ENCODE results near the gene SPOCK2. TPM values are rescaled to one million over a fixed set of nuclear protein-coding genes. Genes with fewer than 3 reads are reported as not detected.
A peak's percentile ranks its signal among the peaks of the same experiment; 100 is the strongest.

The SPOCK2 gene
- total RNA-seq, 1 donor from 2014 or later = 187 TPM

GRCh38 chr10:72049472-72049871, 38.9 kb downstream of the SPOCK2 start:
- no peak for ATAC-seq
- Histone ChIP-seq H3K4me1 (peaks cover 2% of the 10 kb centered on the region), H3K27me3 (no peaks in the 10 kb centered on the region), H3K36me3 (no peaks in the 10 kb centered on the region), H3K4me3 (no peak overlapping the region), H3K27ac (no peak overlapping the region), H3K9me3 (no peaks in the 10 kb centered on the region)
- intact Hi-C loops (cut with DNase I) = loop anchor here (5.0 kb wide), 1 partner anchor 92 kb away; no protein-coding TSS in a partner anchor
- TF ChIP-seq, protein P1, sequence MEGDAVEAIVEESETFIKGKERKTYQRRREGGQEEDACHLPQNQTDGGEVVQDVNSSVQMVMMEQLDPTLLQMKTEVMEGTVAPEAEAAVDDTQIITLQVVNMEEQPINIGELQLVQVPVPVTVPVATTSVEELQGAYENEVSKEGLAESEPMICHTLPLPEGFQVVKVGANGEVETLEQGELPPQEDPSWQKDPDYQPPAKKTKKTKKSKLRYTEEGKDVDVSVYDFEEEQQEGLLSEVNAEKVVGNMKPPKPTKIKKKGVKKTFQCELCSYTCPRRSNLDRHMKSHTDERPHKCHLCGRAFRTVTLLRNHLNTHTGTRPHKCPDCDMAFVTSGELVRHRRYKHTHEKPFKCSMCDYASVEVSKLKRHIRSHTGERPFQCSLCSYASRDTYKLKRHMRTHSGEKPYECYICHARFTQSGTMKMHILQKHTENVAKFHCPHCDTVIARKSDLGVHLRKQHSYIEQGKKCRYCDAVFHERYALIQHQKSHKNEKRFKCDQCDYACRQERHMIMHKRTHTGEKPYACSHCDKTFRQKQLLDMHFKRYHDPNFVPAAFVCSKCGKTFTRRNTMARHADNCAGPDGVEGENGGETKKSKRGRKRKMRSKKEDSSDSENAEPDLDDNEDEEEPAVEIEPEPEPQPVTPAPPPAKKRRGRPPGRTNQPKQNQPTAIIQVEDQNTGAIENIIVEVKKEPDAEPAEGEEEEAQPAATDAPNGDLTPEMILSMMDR (IDR thresholded peaks at IDR 0.05) = no peak
- DNase-seq = no peak

GRCh38 chr10:72048450-72049124, 39.8 kb downstream of the SPOCK2 start:
- Histone ChIP-seq H3K4me3 (no peak overlapping the region), H3K4me1 (peaks cover 5% of the 10 kb centered on the region), H3K9me3 (no peaks in the 10 kb centered on the region), H3K27ac (no peak overlapping the region), H3K27me3 (no peaks in the 10 kb centered on the region), H3K36me3 (no peaks in the 10 kb centered on the region)
- TF ChIP-seq, protein P1 (IDR thresholded peaks at IDR 0.05) = peak; percentile 100
- intact Hi-C loops (cut with DNase I) = loop anchor here (5.0 kb wide), 1 partner anchor 91 kb away; no protein-coding TSS in a partner anchor
- DNase-seq (peak; percentile 89), ATAC-seq (peak; percentile 98)

- Histone ChIP-seq H3K36me3 (no peaks in the 10 kb centered on the region), H3K4me1 (peaks cover 5% of the 10 kb centered on the region), H3K4me3 (no peak overlapping the region), H3K9me3 (no peaks in the 10 kb centered on the region), H3K27me3 (no peaks in the 10 kb centered on the region), H3K27ac (no peak overlapping the region)
- no peak for DNase-seq
- intact Hi-C loops (cut with DNase I) = loop anchor here (5.0 kb wide), 1 partner anchor 88 kb away; no protein-coding TSS in a partner anchor
- TF ChIP-seq, protein P1 (IDR thresholded peaks at IDR 0.05) = no peak
- no peak for ATAC-seq
Observed at GRCh38 chr10:72045586-72045985, 42.8 kb downstream of the SPOCK2 start.

- TF ChIP-seq, protein P1 (IDR thresholded peaks at IDR 0.05) = peak; percentile 37
- H3K36me3 ChIP-seq = no peaks in the 10 kb centered on the region
- intact Hi-C loops (cut with DNase I) = loop anchor here (5.0 kb wide), 1 partner anchor 87 kb away; no protein-coding TSS in a partner anchor
- no peaks in the 10 kb centered on the region for H3K9me3 ChIP-seq
- H3K4me1 ChIP-seq = peaks cover 5% of the 10 kb centered on the region
- no peak for DNase-seq
- peak; percentile 37 for ATAC-seq
- H3K27ac ChIP-seq = peak overlapping the region; percentile 24
- no peak overlapping the region for H3K4me3 ChIP-seq
- H3K27me3 ChIP-seq = no peaks in the 10 kb centered on the region
Observed at GRCh38 chr10:72044417-72045041, 43.8 kb downstream of the SPOCK2 start.

DNA sequence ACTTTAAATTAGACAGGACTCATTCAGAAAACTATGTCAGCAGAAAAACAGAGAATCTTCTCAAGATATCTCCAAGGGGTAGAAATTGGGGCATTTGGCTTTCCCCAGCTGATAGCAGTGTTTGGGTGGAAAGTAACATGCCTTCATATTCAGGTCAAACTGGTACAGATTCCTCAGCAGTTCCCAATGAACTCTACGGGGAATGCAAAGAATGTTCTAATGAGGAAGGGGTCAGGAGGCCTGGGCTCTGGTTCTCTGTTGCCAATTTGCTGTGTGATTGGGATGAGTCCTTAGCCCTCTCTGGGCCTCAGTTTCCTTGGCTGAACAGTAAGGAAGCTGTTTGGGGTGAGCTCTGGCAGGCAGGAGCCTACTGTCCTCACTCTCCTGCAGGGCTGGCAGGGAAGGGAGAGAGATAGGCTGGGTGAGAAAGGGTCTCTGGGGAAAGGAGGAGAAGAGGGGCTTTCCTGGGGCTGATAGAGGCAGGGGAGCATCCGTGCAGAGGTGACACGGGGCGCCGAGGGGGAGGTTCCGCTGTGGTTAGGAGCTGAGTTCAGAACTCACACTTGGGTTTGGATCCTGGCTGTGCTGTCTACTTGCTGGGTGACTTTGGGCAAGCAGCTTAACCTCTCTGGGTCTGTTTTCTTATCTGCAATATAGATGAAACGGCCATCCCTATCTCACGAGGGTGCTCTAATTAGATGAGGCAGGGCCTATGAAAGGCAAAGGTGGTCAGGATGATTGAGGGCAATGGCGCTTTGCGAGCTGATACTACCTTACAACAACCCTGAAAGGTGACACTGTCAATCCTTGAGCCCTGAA, 45.1 kb downstream of the SPOCK2 start:
- ATAC-seq (no peak), DNase-seq (no peak)
- TF ChIP-seq, protein P1 (IDR thresholded peaks at IDR 0.05) = no peak
- Histone ChIP-seq H3K36me3 (no peaks in the 10 kb centered on the region), H3K27ac (no peak overlapping the region), H3K27me3 (no peaks in the 10 kb centered on the region), H3K4me3 (no peak overlapping the region), H3K9me3 (no peaks in the 10 kb centered on the region), H3K4me1 (peaks cover 5% of the 10 kb centered on the region)
- intact Hi-C loops (cut with DNase I) = no loop called here
